DMS53 treated with DMSO at 0.1 percent for 48 hours (cell line): ENCODE measurements around the gene FBLN2.

Experiments used
- DNase-seq: peaks from one replicate; lab custom pipeline; 2025; ENCODE audit not compliant: unreplicated experiment; lab: John Stamatoyannopoulos, UW

Gene FBLN2

GRCh38 chr3:13529196-13530112 lies 19.5 kb upstream of the FBLN2 start:
- no peak for DNase-seq

GRCh38 chr3:13530241-13531009 lies 18.5 kb upstream of the FBLN2 start:
- DNase-seq: no peak

GRCh38 chr3:13532085-13532484 lies 16.8 kb upstream of the FBLN2 start:
- no peak for DNase-seq

- no peak for DNase-seq
Observed at GRCh38 chr3:13532631-13533030, 16.3 kb upstream of the FBLN2 start.

GRCh38 chr3:13533885-13534301 lies 15.0 kb upstream of the FBLN2 start:
- no peak for DNase-seq

- no peak for DNase-seq
Observed at GRCh38 chr3:13535526-13535875, 13.4 kb upstream of the FBLN2 start.

- DNase-seq: no peak
Observed at GRCh38 chr3:13535905-13536304, 13.0 kb upstream of the FBLN2 start.

GRCh38 chr3:13536432-13536831 lies 12.5 kb upstream of the FBLN2 start:
- DNase-seq: no peak

- no peak for DNase-seq
Observed at GRCh38 chr3:13536832-13537231, 12.1 kb upstream of the FBLN2 start.

GRCh38 chr3:13537244-13537908 lies 11.5 kb upstream of the FBLN2 start:
- DNase-seq: no peak

- DNase-seq: no peak
Observed at GRCh38 chr3:13537909-13538296, 11.0 kb upstream of the FBLN2 start.

- DNase-seq: no peak
Observed at GRCh38 chr3:13538520-13539291, 10.2 kb upstream of the FBLN2 start.

GRCh38 chr3:13539292-13539638 lies 9.7 kb upstream of the FBLN2 start:
- no peak for DNase-seq

- no peak for DNase-seq
Observed at GRCh38 chr3:13539671-13540070, 9.3 kb upstream of the FBLN2 start.

- no peak for DNase-seq
Observed at GRCh38 chr3:13540297-13540995, 8.5 kb upstream of the FBLN2 start.

GRCh38 chr3:13541691-13542090 lies 7.2 kb upstream of the FBLN2 start:
- no peak for DNase-seq

GRCh38 chr3:13542142-13542541 lies 6.8 kb upstream of the FBLN2 start:
- no peak for DNase-seq

- no peak for DNase-seq
Observed at GRCh38 chr3:13543253-13543652, 5.7 kb upstream of the FBLN2 start.

GRCh38 chr3:13544293-13544831 lies 4.6 kb upstream of the FBLN2 start:
- no peak for DNase-seq

- no peak for DNase-seq
Observed at GRCh38 chr3:13544951-13545651, 3.8 kb upstream of the FBLN2 start.
